ENCODE measurements around the gene ANKH.
"Not testable (repeated sequence)": the region's sequence is repeated elsewhere in the genome, so short reads cannot be mapped to it uniquely, and the experiment has no call there.

DNA sequence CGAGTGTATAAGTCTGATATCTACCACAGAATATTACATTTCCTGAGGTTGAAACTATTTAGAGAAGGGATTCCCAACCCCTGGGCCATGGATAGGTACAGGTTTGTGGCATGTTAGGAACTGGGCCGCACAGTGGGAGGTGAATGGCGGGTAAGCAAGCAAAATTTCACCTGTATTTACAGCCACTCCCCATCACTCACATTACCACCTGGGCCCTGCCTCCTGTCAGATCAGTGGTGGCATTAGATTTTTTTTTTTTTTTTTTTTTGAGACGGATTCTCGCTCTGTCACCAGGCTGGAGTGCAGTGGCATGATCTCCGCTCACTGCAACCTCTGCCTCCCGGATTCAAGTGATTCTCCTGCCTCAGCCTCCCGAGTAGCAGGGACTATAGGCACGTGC lies 6.6 kb upstream of the ANKH start:
- not testable (repeated sequence) for TF ChIP-seq YY1 (IDR thresholded peaks at IDR 0.05; ENCODE audit: insufficient read depth, insufficient read length); ZNF274 (IDR thresholded peaks at IDR 0.05; ENCODE audit: low read depth, low read length); SUZ12 (IDR thresholded peaks at IDR 0.05; ENCODE audit: extremely low read depth, insufficient read depth, insufficient read length)
